Lung (tissue), 12 donors: ENCODE results near the gene NDUFAF8. TPM values are rescaled to one million over a fixed set of nuclear protein-coding genes. Genes with fewer than 3 reads are reported as not detected.
"Not testable (repeated sequence)": the region's sequence is repeated elsewhere in the genome, so short reads cannot be mapped to it uniquely, and the experiment has no call there.

Experiments used
- ATAC-seq: fragments of 200-7000 bp; cut with Tn5 transposase; one replicate; pipeline ENCODE4 v1.9.1; 2020; ENCODE audit warnings: moderate number of reproducible peaks; ENCODE audit not compliant: insufficient read depth, low FRiP score
- DNase-seq, 3 donors: peaks; one replicate each; pipeline ENCODE4 v3.0.0-alpha.2; 2013 to 2017
- H3K27ac ChIP-seq, 2 donors: one replicate each; pipeline ENCODE4 v1.5.1; 2013; ENCODE audit warnings: mild to moderate bottlenecking in 2 of 2, moderate library complexity in 2 of 2, control low read depth in 1 of 2, inconsistent platforms in 1 of 2, low read depth in 1 of 2, low read length in 1 of 2
- H3K27me3 ChIP-seq, 3 donors: one replicate each; pipeline ENCODE4 v1.5.1; 2013; ENCODE audit warnings: low read length in 2 of 3; ENCODE audit not compliant: control insufficient read depth in 3 of 3, insufficient read depth in 3 of 3
- H3K36me3 ChIP-seq, 4 donors: one replicate each; pipeline ENCODE4 v1.5.1; 2013; ENCODE audit warnings: low read length in 4 of 4, mild to moderate bottlenecking in 1 of 4, moderate library complexity in 1 of 4; ENCODE audit not compliant: control insufficient read depth in 4 of 4, insufficient read depth in 4 of 4
- H3K4me1 ChIP-seq, 5 donors: one replicate each; pipeline ENCODE4 v1.5.1; 2013; ENCODE audit warnings: low read length in 5 of 5, mild to moderate bottlenecking in 2 of 5, moderate library complexity in 1 of 5; ENCODE audit not compliant: control insufficient read depth in 5 of 5, insufficient read depth in 5 of 5
- H3K4me3 ChIP-seq: one replicate; pipeline ENCODE4 v1.5.1; 2013; ENCODE audit warnings: mild to moderate bottlenecking, control low read depth, moderate library complexity
- H3K9ac ChIP-seq, 2 donors: one replicate each; pipeline ENCODE4 v1.5.1; 2013; ENCODE audit warnings: low read length in 2 of 2, control low read depth in 1 of 2; ENCODE audit not compliant: insufficient read depth in 1 of 2
- H3K9me3 ChIP-seq, 4 donors: one replicate each; pipeline ENCODE4 v1.5.1; 2013; ENCODE audit warnings: low read length in 3 of 4, mild to moderate bottlenecking in 1 of 4, moderate library complexity in 1 of 4; ENCODE audit not compliant: control insufficient read depth in 4 of 4, insufficient read depth in 3 of 4
- WGBS, 2 donors: extraction: QIAGEN DNeasy Blood & Tissue Kit; methylation state at CpG; one replicate each; pipeline ENCODE4 v1.1.7; 2013; 5-methylcytosine and 5-hydroxymethylcytosine counted together
- polyA plus RNA-seq, 2 donors: library from polyadenylated mRNA; stranded (reverse); fragments of 200-250 nt; gene quantifications; one replicate each; pipeline ENCODE4 v1.2.1, GENCODE V29; 2013
- total RNA-seq, 2 donors: library from RNA; depleted of rRNA in 1 of 2; stranded (reverse); fragments of >200 nt in 1 of 2; gene quantifications; one replicate each; pipeline ENCODE4 v1.2.1, GENCODE V29; 2014 to 2021
- TF ChIP-seq, protein P1 (sequence below): IDR thresholded peaks from 2 replicates; pipeline ENCODE4 v1.5.1; 2012; ENCODE audit warnings: mild to moderate bottlenecking; ENCODE audit errors: control extremely low read depth, extremely low read depth
- donor health status: control.
- donor health status: control.
- donor health status: Bipolar disorder and iron deficiency.
- donor health status: healthy.
- donor health status: DM: yes; HTN: yes; CAD: no.

Gene NDUFAF8
- total and polyA plus RNA-seq, 4 donors: 12.7 to 51.1 (median 29.9) TPM

- 1% methylated on average over 63 to 79 of the region's 79 CpGs for WGBS, 2 donors
- DNase-seq (peak; percentile 99), ATAC-seq (peak; percentile 99)
- Histone ChIP-seq H3K4me1 (peaks cover 0 to 17% (median 4%) of the 10 kb centered on the region in 5 donors), H3K36me3 (peaks cover 0 to 4% (median under 1%) of the 10 kb centered on the region in 4 donors), H3K9me3 (peaks cover 0 to 2% (median 0%) of the 10 kb centered on the region in 4 donors), H3K9ac (peak within 1 kb of the TSS; percentile 13 to 25), H3K27ac (peak within 1 kb of the TSS in 1 of 2 donors; percentile 10), H3K27me3 (no peaks in the 10 kb centered on the region), H3K4me3 (peak within 1 kb of the TSS; percentile 67)
- TF ChIP-seq, protein P1, sequence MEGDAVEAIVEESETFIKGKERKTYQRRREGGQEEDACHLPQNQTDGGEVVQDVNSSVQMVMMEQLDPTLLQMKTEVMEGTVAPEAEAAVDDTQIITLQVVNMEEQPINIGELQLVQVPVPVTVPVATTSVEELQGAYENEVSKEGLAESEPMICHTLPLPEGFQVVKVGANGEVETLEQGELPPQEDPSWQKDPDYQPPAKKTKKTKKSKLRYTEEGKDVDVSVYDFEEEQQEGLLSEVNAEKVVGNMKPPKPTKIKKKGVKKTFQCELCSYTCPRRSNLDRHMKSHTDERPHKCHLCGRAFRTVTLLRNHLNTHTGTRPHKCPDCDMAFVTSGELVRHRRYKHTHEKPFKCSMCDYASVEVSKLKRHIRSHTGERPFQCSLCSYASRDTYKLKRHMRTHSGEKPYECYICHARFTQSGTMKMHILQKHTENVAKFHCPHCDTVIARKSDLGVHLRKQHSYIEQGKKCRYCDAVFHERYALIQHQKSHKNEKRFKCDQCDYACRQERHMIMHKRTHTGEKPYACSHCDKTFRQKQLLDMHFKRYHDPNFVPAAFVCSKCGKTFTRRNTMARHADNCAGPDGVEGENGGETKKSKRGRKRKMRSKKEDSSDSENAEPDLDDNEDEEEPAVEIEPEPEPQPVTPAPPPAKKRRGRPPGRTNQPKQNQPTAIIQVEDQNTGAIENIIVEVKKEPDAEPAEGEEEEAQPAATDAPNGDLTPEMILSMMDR: no peak
These were observed 16.0 kb upstream of the NDUFAF8 start, which contains the start of gene CEP131 for GRCh38 chr17:81222906-81223761. TSS of gene CEP131 (minus strand) at chr17:81222965. CDS start at chr17:81220056, 2,909 bp downstream.

DNA sequence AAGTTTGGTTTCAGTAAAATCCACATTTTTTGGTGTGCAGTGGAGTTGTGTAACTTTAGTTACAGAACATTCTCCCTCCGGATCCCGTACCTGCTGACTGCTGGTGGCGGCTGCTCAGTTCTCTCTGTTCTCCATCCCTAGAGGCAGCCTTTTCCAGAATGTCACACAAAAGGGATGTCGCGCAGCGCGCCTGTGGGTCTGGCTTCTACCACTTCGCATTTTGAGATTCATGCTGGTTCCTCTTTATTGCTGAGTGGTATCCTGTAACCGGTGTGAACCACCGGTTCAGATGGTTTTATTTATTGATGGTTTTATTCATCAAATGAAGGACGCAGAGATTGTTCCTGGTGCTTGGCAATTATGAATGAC is 15.4 kb upstream of the NDUFAF8 start:
- ATAC-seq: no peak
- 5 to 16% methylated on average over 11 of the region's 11 CpGs for WGBS, 2 donors
- TF ChIP-seq, protein P1: no peak
- peaks cover 0 to 17% (median 4%) of the 10 kb centered on the region in 5 donors for H3K4me1 ChIP-seq
- H3K27ac ChIP-seq: no peak overlapping the region
- peaks cover 0 to 4% (median 3%) of the 10 kb centered on the region in 4 donors for H3K36me3 ChIP-seq
- no peak overlapping the region for H3K4me3 ChIP-seq
- H3K9me3 ChIP-seq: peaks cover 0 to 2% (median 0%) of the 10 kb centered on the region in 4 donors
- H3K9ac ChIP-seq: peak overlapping the region in 1 of 2 donors; percentile 13
- DNase-seq: peak in 1 of 3 donors; percentile 31
- H3K27me3 ChIP-seq: no peaks in the 10 kb centered on the region

- DNase-seq, ATAC-seq, H3K9me3 ChIP-seq, H3K27me3 ChIP-seq, H3K4me1 ChIP-seq, H3K27ac ChIP-seq, H3K4me3 ChIP-seq, H3K9ac ChIP-seq: not testable (repeated sequence)
- 46 to 48% methylated on average over 2 of the region's 2 CpGs for WGBS, 2 donors
- peaks cover 2 to 38% (median 12%) of the 10 kb centered on the region in 4 donors for H3K36me3 ChIP-seq
These were observed 11.5 kb upstream of the NDUFAF8 start for GRCh38 chr17:81227630-81228029.

DNA sequence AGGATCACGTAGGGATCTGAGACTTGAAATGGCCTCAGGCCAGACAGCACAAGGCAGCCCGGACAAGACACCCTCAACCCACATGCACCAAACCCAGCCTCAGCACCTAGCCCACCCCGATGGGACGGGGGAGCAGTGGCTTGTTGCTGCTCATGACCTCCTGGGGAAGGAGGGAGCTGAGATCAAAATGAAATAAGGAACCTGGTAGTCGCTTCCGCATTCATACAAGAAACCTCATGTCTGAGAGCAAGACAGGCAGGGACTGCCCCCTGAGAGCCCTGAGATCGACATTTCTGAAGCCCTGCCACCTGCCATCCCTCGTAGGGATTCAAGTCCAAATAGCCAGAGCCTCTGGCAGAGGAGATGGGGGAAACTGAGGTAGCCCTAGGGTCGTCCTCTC is 10.7 kb upstream of the NDUFAF8 start:
- H3K9ac ChIP-seq: no peak overlapping the region
- peaks cover 0 to 2% (median 0%) of the 10 kb centered on the region in 4 donors for H3K9me3 ChIP-seq
- H3K4me1 ChIP-seq: peaks cover 0 to 3% (median 0%) of the 10 kb centered on the region in 5 donors
- 53 to 70% methylated on average over 9 of the region's 9 CpGs for WGBS, 2 donors
- H3K4me3 ChIP-seq: no peak overlapping the region
- TF ChIP-seq, protein P1: no peak
- H3K27me3 ChIP-seq: no peaks in the 10 kb centered on the region
- H3K36me3 ChIP-seq: peaks cover 2 to 46% (median 12%) of the 10 kb centered on the region in 4 donors
- H3K27ac ChIP-seq: peak overlapping the region in 1 of 2 donors; percentile 34
- no peak for ATAC-seq
- DNase-seq: no peak
